T-helper 17 cell (primary cell): ENCODE results near the gene DYRK1B. TPM values are rescaled to one million over a fixed set of nuclear protein-coding genes. Genes with fewer than 3 reads are reported as not detected.
A peak's percentile ranks its signal among the peaks of the same experiment; 100 is the strongest.

Experiments used
- ATAC-seq: fragments of 150-1000 bp; cut with Tn5 transposase; 2 replicates; pipeline ENCODE4 v1.10.0; 2021; ENCODE audit warnings: mild to moderate bottlenecking, moderate library complexity
- DNase-seq, 3 donors: peaks; one replicate each; pipeline versions ENCODE4 v3.0.0 to v3.0.0-alpha.2; 2020 to 2021
- H3K9me3 ChIP-seq: one replicate; pipeline ENCODE4 v1.7.0; 2013; ENCODE audit warnings: low read length, mild to moderate bottlenecking; ENCODE audit not compliant: control insufficient read depth, poor library complexity, severe bottlenecking
- H3K27ac Mint-ChIP-seq: one replicate; pipeline ENCODE4 v1.8.0; 2022; ENCODE audit warnings: mild to moderate bottlenecking, moderate library complexity, mixed read lengths
- H3K27me3 Mint-ChIP-seq: one replicate; pipeline ENCODE4 v1.8.0; 2022; ENCODE audit warnings: mixed read lengths
- H3K36me3 Mint-ChIP-seq: one replicate; pipeline ENCODE4 v1.8.0; 2022; ENCODE audit warnings: low read depth, mixed read lengths
- H3K4me1 Mint-ChIP-seq: one replicate; pipeline ENCODE4 v1.8.0; 2022; ENCODE audit warnings: mild to moderate bottlenecking, mixed read lengths
- H3K4me3 Mint-ChIP-seq: one replicate; pipeline ENCODE4 v1.8.0; 2022; ENCODE audit warnings: mild to moderate bottlenecking, moderate library complexity, mixed read lengths
- total RNA-seq, 4 donors: library from RNA in 2 of 4; stranded (reverse) in 2 of 4; gene quantifications; one replicate each; pipeline ENCODE4 v1.2.3 and lab custom pipeline; 2022 to 2026

Gene DYRK1B
- total RNA-seq, 2 donors from 2014 or later: 47.5 to 55.5 TPM

DNA sequence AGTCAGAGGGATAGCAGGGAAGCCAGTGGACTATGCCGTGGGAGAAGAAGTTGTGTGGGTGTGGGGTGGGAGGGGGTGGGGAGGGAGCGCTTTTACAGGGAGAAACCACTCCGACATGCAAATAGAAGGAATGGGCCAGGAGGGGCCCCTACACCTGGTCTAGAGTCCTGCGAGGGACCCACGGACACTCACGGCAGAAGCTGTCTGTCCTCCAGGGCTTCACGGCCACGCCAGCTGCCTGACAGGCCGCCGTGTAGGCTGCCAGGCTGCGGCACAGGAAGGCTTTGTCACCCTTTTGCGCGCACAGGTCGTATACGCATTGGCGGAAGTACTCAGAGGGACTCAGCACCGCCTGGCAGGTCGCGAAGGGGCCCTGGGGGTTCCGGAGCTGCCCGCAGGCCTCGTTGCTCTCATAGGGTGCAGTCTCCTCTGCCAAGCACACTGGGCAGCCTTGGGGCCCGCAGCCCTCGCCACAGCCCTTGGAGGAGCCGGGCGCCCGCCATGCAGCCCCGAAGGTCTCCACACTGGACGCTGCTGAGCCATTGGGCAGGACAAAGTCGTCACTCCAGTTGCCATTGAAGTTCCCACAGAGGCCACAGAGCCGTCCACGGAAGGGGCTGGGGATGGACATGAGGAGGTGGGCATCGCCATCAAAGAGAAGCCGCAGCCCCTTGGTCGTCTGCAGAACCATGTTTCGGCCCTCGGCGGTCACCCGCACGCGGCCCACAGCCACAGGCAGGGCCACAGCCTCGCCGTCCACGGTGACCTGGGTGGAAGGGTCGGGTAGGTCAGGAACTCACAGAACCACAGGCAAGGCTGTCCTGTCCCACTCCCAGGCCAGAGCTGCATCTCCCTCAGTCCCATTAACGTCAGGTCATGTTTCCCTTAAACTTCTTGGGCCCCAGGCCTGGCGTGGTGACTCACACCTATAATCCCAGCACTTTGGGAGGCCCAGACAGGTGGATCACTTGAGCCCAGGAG lies 38.2 kb upstream of the DYRK1B start:
- peaks cover 2% of the 10 kb centered on the region for H3K36me3 Mint-ChIP-seq

GRCh38 chr19:39871362-39871761 lies 37.4 kb upstream of the DYRK1B start:
- Mint-ChIP-seq H3K4me1 (no peaks in the 10 kb centered on the region), H3K36me3 (peaks cover 2% of the 10 kb centered on the region), H3K27me3 (no peaks in the 10 kb centered on the region), H3K27ac (no peak overlapping the region), H3K4me3 (no peak overlapping the region)
- DNase-seq (no peak), ATAC-seq (no peak)
- no peaks in the 10 kb centered on the region for H3K9me3 ChIP-seq

More for the DNA sequence above, 38.2 kb upstream of the DYRK1B start:
- peaks cover under 1% of the 10 kb centered on the region for H3K4me1 Mint-ChIP-seq
- H3K4me3 Mint-ChIP-seq: no peak overlapping the region
- DNase-seq: no peak
- no peaks in the 10 kb centered on the region for H3K9me3 ChIP-seq
- no peaks in the 10 kb centered on the region for H3K27me3 Mint-ChIP-seq
- no peak for ATAC-seq
- no peak overlapping the region for H3K27ac Mint-ChIP-seq

GRCh38 chr19:39870171-39870971 lies 36.4 kb upstream of the DYRK1B start:
- Mint-ChIP-seq H3K36me3 (peaks cover 2% of the 10 kb centered on the region), H3K27ac (no peak overlapping the region), H3K4me1 (no peaks in the 10 kb centered on the region)

DNA sequence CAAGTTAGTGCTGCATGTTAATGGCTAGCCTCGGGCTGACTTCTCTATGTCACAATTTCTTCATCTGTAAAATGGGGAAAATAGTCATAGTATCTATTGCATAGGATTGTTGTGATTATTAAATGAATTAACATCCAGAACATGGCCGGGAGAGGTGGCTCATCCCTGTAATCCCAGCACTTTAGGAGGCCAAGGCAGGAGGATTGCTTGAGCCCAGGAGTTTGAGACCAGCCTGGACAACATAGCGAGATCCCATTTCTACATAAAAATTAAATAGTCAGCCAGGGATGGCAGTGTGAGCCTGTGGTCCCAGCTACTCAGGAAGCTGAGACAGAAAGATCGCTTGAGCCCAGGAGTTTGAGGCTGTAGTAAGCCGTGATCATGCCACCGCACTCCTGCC lies 34.0 kb upstream of the DYRK1B start:
- H3K9me3 ChIP-seq: no peaks in the 10 kb centered on the region
- no peak for ATAC-seq
- H3K36me3 Mint-ChIP-seq: peaks cover 6% of the 10 kb centered on the region
- no peak for DNase-seq
- H3K4me1 Mint-ChIP-seq: no peaks in the 10 kb centered on the region
- H3K27me3 Mint-ChIP-seq: no peaks in the 10 kb centered on the region
- H3K27ac Mint-ChIP-seq: no peak overlapping the region
- no peak overlapping the region for H3K4me3 Mint-ChIP-seq

More at GRCh38 chr19:39870171-39870971, 36.4 kb upstream of the DYRK1B start:
- Mint-ChIP-seq H3K4me3 (no peak overlapping the region), H3K27me3 (no peaks in the 10 kb centered on the region)
- ATAC-seq (no peak), DNase-seq (no peak)
- H3K9me3 ChIP-seq: no peaks in the 10 kb centered on the region

GRCh38 chr19:39867133-39867532 lies 33.2 kb upstream of the DYRK1B start:
- no peaks in the 10 kb centered on the region for H3K9me3 ChIP-seq
- no peak for DNase-seq
- Mint-ChIP-seq H3K27ac (no peak overlapping the region), H3K27me3 (no peaks in the 10 kb centered on the region), H3K36me3 (peaks cover 8% of the 10 kb centered on the region), H3K4me1 (no peaks in the 10 kb centered on the region), H3K4me3 (no peak overlapping the region)
- ATAC-seq: no peak

DNA sequence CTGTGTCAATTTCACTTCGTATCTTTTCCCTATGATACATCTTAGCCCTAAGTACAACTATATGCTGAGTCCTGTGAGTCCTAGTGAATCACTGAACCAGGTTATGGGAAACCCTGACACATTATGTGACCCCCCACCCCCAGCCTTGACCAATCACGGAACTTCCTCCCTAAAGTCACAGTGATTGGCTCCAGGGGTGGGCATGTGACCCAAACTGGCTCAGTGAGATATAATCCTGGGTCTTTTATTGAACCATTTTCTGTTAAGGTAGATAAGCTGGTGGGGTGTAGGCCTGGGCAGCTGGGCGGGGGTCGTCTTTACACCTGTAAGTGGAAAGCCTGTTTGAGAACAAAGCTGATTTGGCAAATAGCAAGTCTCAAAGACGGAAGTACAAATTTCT lies 32.0 kb upstream of the DYRK1B start:
- ATAC-seq (no peak), DNase-seq (no peak)
- Mint-ChIP-seq H3K36me3 (peaks cover 8% of the 10 kb centered on the region), H3K4me1 (no peaks in the 10 kb centered on the region), H3K27me3 (no peaks in the 10 kb centered on the region), H3K27ac (no peak overlapping the region), H3K4me3 (no peak overlapping the region)
- no peaks in the 10 kb centered on the region for H3K9me3 ChIP-seq

DNA sequence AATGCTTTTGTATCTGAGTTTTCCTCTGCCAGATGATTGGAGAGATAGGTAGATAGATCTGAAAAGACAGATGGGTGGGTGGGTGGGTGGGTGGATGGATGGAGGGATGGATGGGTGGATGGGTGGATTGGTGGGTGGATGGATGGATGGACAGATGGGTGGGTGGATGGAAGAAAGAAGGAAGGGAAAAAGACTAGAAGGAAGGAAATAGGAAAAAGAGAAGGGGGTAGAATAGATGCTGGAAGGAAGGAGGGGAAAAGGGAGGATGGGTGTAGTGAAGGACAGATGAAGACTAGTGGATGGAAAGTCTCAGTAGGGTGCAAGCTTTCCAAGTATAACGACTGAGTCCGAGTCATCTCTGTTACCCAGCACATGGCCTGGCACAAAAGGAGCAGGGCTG lies 31.2 kb upstream of the DYRK1B start:
- peak overlapping the region; percentile 3 for H3K27ac Mint-ChIP-seq
- DNase-seq: no peak
- H3K27me3 Mint-ChIP-seq: no peaks in the 10 kb centered on the region
- H3K4me3 Mint-ChIP-seq: no peak overlapping the region
- H3K9me3 ChIP-seq: no peaks in the 10 kb centered on the region
- peaks cover 7% of the 10 kb centered on the region for H3K36me3 Mint-ChIP-seq
- no peak for ATAC-seq
- no peaks in the 10 kb centered on the region for H3K4me1 Mint-ChIP-seq

- no peak for ATAC-seq
- Mint-ChIP-seq H3K4me3 (no peak overlapping the region), H3K4me1 (no peaks in the 10 kb centered on the region), H3K36me3 (peaks cover 6% of the 10 kb centered on the region), H3K27ac (peak overlapping the region; percentile 3), H3K27me3 (no peaks in the 10 kb centered on the region)
- no peak for DNase-seq
- H3K9me3 ChIP-seq: no peaks in the 10 kb centered on the region
Measured at GRCh38 chr19:39864118-39864517, 30.2 kb upstream of the DYRK1B start.

DNA sequence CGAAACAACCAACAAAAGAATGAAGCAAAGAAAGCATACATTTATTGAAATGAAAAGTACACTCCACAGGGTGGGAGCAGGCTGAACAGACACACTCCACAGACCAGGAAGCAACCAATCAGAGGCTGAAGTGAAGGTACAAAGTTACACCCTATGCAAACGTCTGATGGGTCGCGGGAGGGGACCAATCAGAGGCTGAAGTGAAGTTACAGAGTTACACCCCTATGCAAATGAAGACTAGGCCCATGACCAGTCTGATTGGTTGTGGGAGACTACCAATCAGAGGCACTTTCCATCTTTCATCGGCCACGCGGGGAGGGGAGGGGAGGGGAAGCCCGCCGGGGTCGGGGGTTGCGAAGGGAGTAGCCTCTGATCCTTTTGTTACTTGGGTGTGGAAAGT lies 24.6 kb upstream of the DYRK1B start:
- ATAC-seq: no peak
- Mint-ChIP-seq H3K4me3 (no peak overlapping the region), H3K27ac (no peak overlapping the region), H3K27me3 (no peaks in the 10 kb centered on the region), H3K4me1 (peaks cover 2% of the 10 kb centered on the region), H3K36me3 (peaks cover 7% of the 10 kb centered on the region)
- no peaks in the 10 kb centered on the region for H3K9me3 ChIP-seq
- no peak for DNase-seq

DNA sequence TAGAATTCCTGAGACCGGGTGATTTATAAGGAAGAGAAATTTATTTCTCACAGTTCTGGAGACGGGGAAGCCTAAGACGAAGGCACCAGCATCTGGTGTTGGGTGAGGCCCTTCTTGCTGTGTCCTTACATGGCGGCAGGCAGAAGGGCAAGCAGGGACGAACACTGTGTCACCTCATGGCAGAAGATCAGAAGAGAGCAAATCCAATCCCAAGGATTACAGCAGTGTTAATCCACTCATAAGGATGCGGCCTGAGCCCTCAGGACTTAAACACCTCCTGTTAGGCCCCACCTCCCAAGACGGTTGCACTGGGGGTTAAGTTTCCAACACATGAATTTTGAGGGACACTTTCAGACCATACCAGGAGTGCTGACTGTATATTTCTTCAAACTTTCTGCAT lies 18.9 kb upstream of the DYRK1B start:
- Mint-ChIP-seq H3K36me3 (peaks cover 6% of the 10 kb centered on the region), H3K4me3 (no peak overlapping the region), H3K27me3 (peaks cover 10% of the 10 kb centered on the region), H3K27ac (no peak overlapping the region), H3K4me1 (peaks cover 2% of the 10 kb centered on the region)
- DNase-seq (no peak), ATAC-seq (no peak)
- H3K9me3 ChIP-seq: no peaks in the 10 kb centered on the region

DNA sequence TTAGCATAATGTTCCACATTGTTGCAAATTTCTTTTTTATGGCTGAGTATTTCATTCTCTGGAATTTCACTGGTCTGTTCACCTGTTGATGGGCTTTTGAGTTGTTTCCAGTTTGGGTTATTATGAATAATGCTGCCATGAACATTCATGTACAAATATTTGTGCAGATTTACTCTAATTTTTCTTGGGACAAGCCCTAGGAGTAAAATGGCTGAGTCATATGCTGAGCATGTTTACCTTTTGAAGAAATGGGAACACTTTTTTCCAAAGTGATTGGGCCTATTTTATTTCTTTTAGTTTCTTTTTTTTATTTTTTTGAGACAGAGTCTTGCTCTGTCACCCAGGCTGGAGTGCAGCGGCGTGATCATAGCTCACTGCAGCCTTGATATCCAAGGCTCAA lies 16.9 kb upstream of the DYRK1B start:
- H3K27ac Mint-ChIP-seq: no peak overlapping the region
- ATAC-seq: no peak
- H3K36me3 Mint-ChIP-seq: peaks cover 6% of the 10 kb centered on the region
- peaks cover 14% of the 10 kb centered on the region for H3K4me1 Mint-ChIP-seq
- DNase-seq: no peak
- no peak overlapping the region for H3K4me3 Mint-ChIP-seq
- no peaks in the 10 kb centered on the region for H3K9me3 ChIP-seq
- H3K27me3 Mint-ChIP-seq: peaks cover 10% of the 10 kb centered on the region

DNA sequence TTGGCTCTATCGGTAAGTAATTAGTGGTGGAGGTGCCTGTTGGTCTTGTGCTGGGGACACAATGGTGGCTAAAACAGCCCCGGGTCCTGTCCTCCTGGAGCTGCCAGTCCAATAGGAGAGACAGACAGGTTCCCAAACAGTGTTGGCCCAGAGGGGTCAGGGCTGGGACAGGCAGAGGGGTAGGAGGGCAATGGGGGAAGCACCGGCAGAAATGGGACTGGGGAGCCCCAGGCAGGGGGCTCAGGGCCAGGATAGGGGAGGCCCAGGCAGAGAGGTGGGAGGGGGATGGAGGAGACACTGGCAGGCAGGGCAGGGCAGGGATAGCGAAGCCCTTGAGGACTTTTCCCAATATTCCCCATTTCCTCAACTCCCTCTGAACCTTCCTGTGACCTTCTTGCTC lies 14.4 kb upstream of the DYRK1B start:
- no peak for DNase-seq
- H3K36me3 Mint-ChIP-seq: peaks cover 2% of the 10 kb centered on the region
- no peak overlapping the region for H3K27ac Mint-ChIP-seq
- ATAC-seq: no peak
- H3K27me3 Mint-ChIP-seq: peaks cover 10% of the 10 kb centered on the region
- no peak overlapping the region for H3K4me3 Mint-ChIP-seq
- no peaks in the 10 kb centered on the region for H3K9me3 ChIP-seq
- H3K4me1 Mint-ChIP-seq: peaks cover 34% of the 10 kb centered on the region

DNA sequence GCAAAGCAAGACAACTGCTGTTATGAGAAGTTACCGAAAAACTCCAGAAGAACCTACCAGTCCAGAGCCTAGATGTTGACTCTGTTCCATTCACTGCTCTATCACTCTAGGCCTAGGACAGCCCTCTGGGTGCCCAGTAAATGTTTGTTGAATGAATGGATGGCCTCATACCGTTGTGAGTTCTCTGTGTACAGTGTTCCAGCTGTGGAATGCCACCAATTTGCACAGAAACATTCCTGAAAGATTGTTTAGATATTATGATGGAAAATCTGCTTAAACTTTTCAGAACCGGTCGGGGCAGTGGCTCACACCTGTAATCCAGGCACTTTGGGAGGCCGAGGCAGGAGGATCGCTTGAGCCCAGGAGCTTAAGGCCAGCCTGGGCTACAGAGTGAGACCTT lies 13.6 kb upstream of the DYRK1B start:
- H3K4me1 Mint-ChIP-seq: peaks cover 43% of the 10 kb centered on the region
- no peaks in the 10 kb centered on the region for H3K36me3 Mint-ChIP-seq
- DNase-seq: no peak
- H3K4me3 Mint-ChIP-seq: peak overlapping the region; percentile 93
- no peak for ATAC-seq
- no peaks in the 10 kb centered on the region for H3K9me3 ChIP-seq
- H3K27me3 Mint-ChIP-seq: peaks cover 7% of the 10 kb centered on the region
- H3K27ac Mint-ChIP-seq: peak overlapping the region; percentile 95
